GM21381 (cell line): ENCODE results near the gene CERT1.
"Not testable (repeated sequence)": the region's sequence is repeated elsewhere in the genome, so short reads cannot be mapped to it uniquely, and the experiment has no call there.

Experiments used
- ATAC-seq: cut with Tn5 transposase; IDR thresholded peaks from one replicate; pipeline ENCODE4 v1.9.1; 2021; ENCODE audit warnings: mild to moderate bottlenecking, moderate library complexity; ENCODE audit not compliant: unreplicated experiment

CERT1 gene

GRCh38 chr5:75511435-75512382 lies at the start of gene CERT1, which contains the start of gene POLK:
Gene CERT1, minus strand, starts transcription at chr5:75511629. Its CDS starts 422 bp downstream, at chr5:75511207.
Gene POLK, plus strand, starts transcription at chr5:75511891.
- peak; percentile 85 for ATAC-seq

DNA sequence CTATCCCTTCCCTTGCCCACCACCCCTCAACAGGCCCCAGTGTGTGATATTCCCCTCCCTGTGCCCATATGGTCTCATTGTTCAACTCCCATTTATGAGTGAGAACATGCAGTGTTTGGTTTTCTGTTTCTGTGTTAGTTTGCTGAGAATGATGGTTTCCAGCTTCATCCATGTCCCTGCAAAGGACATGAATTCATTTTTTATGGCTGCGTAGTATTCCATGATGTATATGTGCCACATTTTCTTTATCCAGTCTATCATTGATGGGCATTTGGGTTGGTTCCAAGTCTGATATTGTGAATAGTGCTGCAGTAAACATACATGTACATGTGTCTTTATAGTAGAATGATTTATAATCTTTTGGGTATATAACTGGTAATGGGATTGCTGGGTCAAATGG lies 49.2 kb upstream of the CERT1 start:
- not testable (repeated sequence) for ATAC-seq

DNA sequence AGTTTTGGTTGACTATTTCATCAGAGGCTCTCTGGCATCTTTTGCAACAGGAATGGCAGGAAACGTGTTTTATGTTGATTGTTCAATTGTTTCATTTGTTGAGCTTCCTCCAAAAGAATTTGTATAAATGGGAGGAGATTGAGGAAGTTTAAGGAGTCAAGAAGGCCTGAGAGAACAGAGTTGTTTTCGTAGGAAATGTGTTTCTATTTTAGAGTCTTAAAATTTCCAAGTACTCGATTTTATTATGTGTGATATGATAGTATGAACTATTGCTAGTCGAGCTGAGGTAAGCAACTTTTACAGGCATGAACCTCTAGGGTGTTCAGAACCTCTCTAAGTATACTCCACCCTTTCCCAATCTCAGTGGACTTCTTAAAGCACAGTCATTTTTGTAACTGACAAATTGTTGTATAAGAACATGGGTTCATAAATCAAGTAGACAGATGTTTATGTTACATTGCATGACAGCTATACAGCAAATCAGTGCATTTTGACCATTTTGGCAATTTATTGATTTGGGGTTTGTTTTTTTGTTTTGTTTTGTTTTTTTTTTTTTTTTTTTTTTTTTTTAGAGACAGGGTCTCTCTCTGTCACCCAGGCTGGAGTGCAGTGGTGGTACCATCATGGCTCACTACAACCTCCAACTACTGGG lies 47.7 kb upstream of the CERT1 start:
- ATAC-seq = no peak

- ATAC-seq = no peak
These were observed 46.8 kb upstream of the CERT1 start for GRCh38 chr5:75558221-75558620.

GRCh38 chr5:75553358-75553757 lies 41.9 kb upstream of the CERT1 start:
- ATAC-seq = no peak

- no peak for ATAC-seq
These were observed 41.3 kb upstream of the CERT1 start for GRCh38 chr5:75552764-75553163.

DNA sequence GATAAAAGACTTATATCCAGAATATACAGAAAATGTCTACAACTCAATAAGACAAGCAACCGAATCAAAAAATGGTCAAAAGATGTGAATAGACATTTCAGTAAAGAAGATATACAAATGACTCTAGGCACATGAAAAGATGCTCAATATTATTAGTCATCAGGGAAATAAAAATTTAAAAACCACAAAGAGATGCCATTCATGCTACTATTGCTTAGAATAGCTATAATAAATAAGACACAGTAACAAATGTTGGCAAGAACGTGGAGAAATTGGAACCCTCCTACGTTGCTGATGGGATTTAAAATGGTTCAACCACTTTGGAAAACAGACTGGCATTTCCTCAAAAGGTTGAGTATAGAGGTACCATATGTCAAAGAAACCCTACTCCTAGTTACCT lies 40.0 kb upstream of the CERT1 start:
- no peak for ATAC-seq

GRCh38 chr5:75550597-75550996 lies 39.2 kb upstream of the CERT1 start:
- ATAC-seq = no peak

- ATAC-seq = no peak
These were observed 36.4 kb upstream of the CERT1 start for GRCh38 chr5:75547812-75548211.

GRCh38 chr5:75546830-75547229 lies 35.4 kb upstream of the CERT1 start:
- ATAC-seq = no peak

DNA sequence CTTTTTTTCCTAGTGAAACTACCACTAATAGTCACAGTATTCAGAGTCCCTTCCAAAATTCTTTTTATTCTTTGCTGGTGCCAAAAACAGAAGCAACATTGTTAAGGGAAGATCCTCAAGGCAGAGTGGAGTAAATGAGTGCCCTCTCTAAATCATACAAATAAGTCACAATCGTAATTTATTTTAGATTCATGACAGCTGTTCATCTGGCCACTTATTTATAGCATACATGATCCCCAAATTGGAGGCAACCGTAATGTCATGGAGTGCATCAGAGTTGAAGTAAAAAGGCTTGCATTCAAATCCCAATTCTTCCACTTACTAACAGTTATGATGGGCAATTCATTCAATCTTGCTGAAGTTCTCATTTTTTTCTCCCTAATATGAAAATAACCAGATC lies 33.7 kb upstream of the CERT1 start:
- no peak for ATAC-seq

DNA sequence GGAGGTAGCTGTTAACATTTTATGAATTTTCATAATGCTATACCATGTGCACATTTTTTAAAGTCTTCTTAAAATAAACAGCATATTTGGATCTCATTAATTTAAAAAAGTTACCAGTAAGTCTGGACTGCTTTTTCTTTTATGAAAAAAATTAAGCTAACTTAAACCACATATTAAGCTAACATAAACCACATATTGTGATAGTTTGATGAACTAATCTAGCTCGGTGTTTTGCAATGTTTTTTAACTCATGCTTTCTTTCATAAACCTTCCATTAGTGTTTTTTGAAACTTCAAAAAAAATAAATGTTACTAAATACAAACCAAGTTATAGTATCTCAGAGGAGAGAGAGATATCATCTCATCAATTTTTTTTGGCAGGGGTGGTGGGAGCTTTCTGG lies 26.8 kb upstream of the CERT1 start:
- no peak for ATAC-seq

GRCh38 chr5:75536694-75537360 lies 25.4 kb upstream of the CERT1 start:
- ATAC-seq = no peak

- ATAC-seq = no peak
These were observed 24.7 kb upstream of the CERT1 start for GRCh38 chr5:75536147-75536546.

GRCh38 chr5:75534734-75535133 lies 23.3 kb upstream of the CERT1 start:
- no peak for ATAC-seq

GRCh38 chr5:75533716-75534115 lies 22.3 kb upstream of the CERT1 start:
- not testable (repeated sequence) for ATAC-seq

GRCh38 chr5:75532190-75532589 lies 20.8 kb upstream of the CERT1 start:
- ATAC-seq = no peak

DNA sequence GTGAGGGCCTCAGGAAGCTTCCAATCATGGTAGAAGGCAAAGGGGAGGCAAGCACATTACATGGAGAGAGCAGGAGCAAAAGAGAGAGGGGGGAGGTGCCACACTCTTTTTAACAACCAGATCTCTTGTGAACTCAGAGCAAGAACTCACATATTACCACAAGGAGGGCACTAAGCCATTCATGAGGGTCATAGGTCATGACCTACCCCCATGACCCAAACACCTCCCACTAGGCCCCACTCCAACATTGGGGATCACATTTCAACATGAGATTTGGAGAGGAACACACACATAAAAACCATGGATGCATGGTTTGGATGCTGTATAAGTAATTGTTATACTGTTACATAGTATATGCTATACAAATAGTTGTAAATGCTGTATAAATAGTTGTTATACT lies 17.8 kb upstream of the CERT1 start:
- no peak for ATAC-seq

DNA sequence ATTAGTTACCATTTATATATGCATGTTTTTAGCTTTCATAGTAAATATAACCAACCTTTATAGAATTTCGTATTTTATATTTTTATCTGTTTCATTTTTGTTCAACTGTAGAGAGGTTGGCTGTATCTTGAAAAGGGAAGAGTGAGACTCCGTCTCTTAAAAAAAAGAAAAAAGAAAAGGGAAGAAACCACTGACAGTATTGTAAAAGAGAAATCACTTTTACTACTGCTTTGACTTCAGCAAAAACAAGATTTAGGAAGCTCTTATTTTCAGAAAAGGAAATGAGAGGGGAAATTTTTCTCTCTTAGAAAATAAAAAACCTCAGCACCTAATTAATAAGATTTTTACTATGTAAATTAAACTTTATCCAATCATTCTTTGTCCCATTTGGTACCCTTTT lies 14.6 kb upstream of the CERT1 start:
- no peak for ATAC-seq

- ATAC-seq = no peak
These were observed 13.9 kb upstream of the CERT1 start for GRCh38 chr5:75525344-75525743.

DNA sequence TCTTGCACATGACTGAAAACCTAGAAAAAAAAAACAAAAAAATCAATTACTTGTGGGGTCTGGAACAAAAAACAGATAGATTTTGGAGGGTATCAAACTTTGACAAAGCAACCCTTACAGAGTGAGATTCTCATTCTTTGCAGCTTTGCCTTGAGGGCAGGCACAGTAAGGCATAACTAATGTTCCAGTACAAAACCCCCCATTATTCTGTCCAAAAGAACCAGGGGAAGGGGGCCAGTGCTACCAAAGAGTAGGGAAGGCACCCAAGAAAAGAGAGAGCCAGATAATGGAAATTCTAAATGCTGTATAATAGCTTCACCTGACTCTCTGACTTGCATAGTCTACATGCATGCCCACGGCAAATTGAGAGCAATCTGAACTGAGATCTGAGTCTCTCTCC lies 13.2 kb upstream of the CERT1 start:
- no peak for ATAC-seq

DNA sequence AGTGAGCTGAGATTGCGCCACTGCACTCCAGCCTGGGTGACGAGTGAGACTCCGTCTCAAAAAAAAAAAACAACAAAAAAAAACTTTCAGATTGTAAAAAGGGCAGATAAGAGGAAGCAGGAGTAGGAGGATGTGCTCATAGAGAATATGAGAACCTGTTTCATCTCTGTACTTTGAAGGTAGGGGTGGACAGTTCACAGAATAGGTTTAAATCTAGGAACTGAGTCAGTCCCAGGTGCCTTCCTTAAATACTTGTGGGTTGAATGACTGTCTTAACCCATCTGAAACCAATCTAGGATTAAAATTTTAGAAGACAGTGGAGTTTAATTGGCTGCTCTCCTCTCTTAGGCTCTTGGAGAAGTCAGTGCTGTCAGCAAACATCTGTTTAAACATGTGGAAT lies 12.6 kb upstream of the CERT1 start:
- peak; percentile 87 for ATAC-seq
